SK-N-SH (cell line): ENCODE results near the gene SCYGR4. TPM values are rescaled to one million over a fixed set of nuclear protein-coding genes. Genes with fewer than 3 reads are reported as not detected.
"Not testable (repeated sequence)": the region's sequence is repeated elsewhere in the genome, so short reads cannot be mapped to it uniquely, and the experiment has no call there.

Experiments
- CTCF ChIA-PET: fragments of 300-600, 350-600 bp; formaldehyde crosslinking; extraction: SDS; loops from one replicate; lab custom pipeline; 2021; lab: Yijun Ruan, JAX
- POLR2A ChIA-PET: fragments of 350-600 bp; sonication (Branson Sonifier 250); formaldehyde crosslinking; extraction: SDS; loops from one replicate; lab custom pipeline; 2020; ENCODE audit warnings: antibody characterized with exemption, inconsistent platforms; lab: Yijun Ruan, JAX
- DNase-seq: peaks from one replicate; pipeline ENCODE4 v3.0.0; 2012
- H2AFZ ChIP-seq: fragments of 200-600 bp; sonication (generic); 2 replicates; pipeline ENCODE4 v1.8.1; 2016; ENCODE audit warnings: antibody characterized with exemption, mild to moderate bottlenecking, low read depth
- H3F3A ChIP-seq: fragments of 200-600 bp; sonication (generic); replicated peaks from 2 replicates; pipeline ENCODE3; 2016; ENCODE audit warnings: antibody characterized with exemption, mild to moderate bottlenecking; ENCODE audit not compliant: insufficient read depth
- H3K27ac ChIP-seq, 2 experiments: fragments of 200-500 bp in 1 of 2; fragments of 200-600 bp in 1 of 2; sonication (Bioruptor generic) in 1 of 2; sonication (generic), shearing (Covaris generic) in 1 of 2; 2 replicates each; pipeline versions ENCODE4 v1.5.1 to v1.6.1; 2014 to 2016; ENCODE audit warnings: low read depth in 2 of 2, inconsistent platforms in 1 of 2, low read length in 1 of 2, mild to moderate bottlenecking in 1 of 2, mixed read lengths in 1 of 2
- H3K27me3 ChIP-seq: fragments of 200-600 bp; sonication (generic), shearing (Covaris generic); 2 replicates; pipeline ENCODE4 v1.6.1; 2016; ENCODE audit warnings: mixed run types; ENCODE audit not compliant: insufficient read depth
- H3K36me3 ChIP-seq, 2 experiments: fragments of 200-500 bp in 1 of 2; fragments of 200-600 bp in 1 of 2; sonication (Bioruptor generic) in 1 of 2; sonication (generic) in 1 of 2; replicated peaks in 1 of 2; 2 replicates each; pipeline versions ENCODE3 to v1.5.1; 2014 to 2016; ENCODE audit warnings: low read length in 1 of 2, mild to moderate bottlenecking in 1 of 2; ENCODE audit not compliant: insufficient read depth in 2 of 2, control insufficient read depth in 1 of 2
- H3K4me1 ChIP-seq, 2 experiments: fragments of 200-500 bp in 1 of 2; fragments of 200-600 bp in 1 of 2; sonication (Bioruptor generic) in 1 of 2; sonication (generic), shearing (Covaris generic) in 1 of 2; 2 replicates each; pipeline versions ENCODE4 v1.5.1 to v1.6.1; 2014 to 2016; ENCODE audit warnings: low read depth in 1 of 2, low read length in 1 of 2, mixed run types in 1 of 2; ENCODE audit not compliant: insufficient read depth in 2 of 2, control insufficient read depth in 1 of 2
- H3K4me2 ChIP-seq: fragments of 200-600 bp; sonication (generic), shearing (Covaris generic); 2 replicates; pipeline ENCODE4 v1.6.1; 2017; ENCODE audit warnings: mixed run types
- H3K4me3 ChIP-seq, 2 experiments: fragments of 200-500 bp in 1 of 2; fragments of 200-600 bp in 1 of 2; sonication (Bioruptor generic) in 1 of 2; sonication (generic), shearing (Covaris generic) in 1 of 2; 2 replicates each; pipeline versions ENCODE4 v1.5.1 to v1.8.1; 2014 to 2016; ENCODE audit warnings: low read depth in 2 of 2, inconsistent platforms in 1 of 2, low read length in 1 of 2, mild to moderate bottlenecking in 1 of 2, mixed read lengths in 1 of 2, moderate library complexity in 1 of 2
- H3K79me2 ChIP-seq: fragments of 200-600 bp; sonication (generic); 2 replicates; pipeline ENCODE4 v1.8.1; 2017; ENCODE audit warnings: mild to moderate bottlenecking; ENCODE audit not compliant: insufficient read depth
- H3K9ac ChIP-seq: fragments of 200-600 bp; sonication (generic); 2 replicates; pipeline ENCODE4 v1.6.1; 2017; ENCODE audit warnings: mixed run types
- H3K9me2 ChIP-seq: fragments of 200-600 bp; sonication (generic); 2 replicates; pipeline ENCODE4 v1.6.1; 2017; ENCODE audit warnings: mixed run types
- H3K9me3 ChIP-seq: fragments of 200-600 bp; sonication (generic); 2 replicates; pipeline ENCODE4 v1.6.1; 2017; ENCODE audit warnings: mixed run types, mild to moderate bottlenecking, moderate library complexity
- H4K20me1 ChIP-seq: fragments of 200-600 bp; sonication (generic); 2 replicates; pipeline ENCODE4 v1.6.1; 2017; ENCODE audit warnings: mild to moderate bottlenecking, mixed run types; ENCODE audit not compliant: insufficient read depth
- FOXM1 ChIP-seq: IDR thresholded peaks from 2 replicates; pipeline ENCODE4 v1.4.0; 2012; ENCODE audit warnings: low read depth, mild to moderate bottlenecking
- JUND ChIP-seq: IDR thresholded peaks from 2 replicates; pipeline ENCODE4 v1.4.0; 2012
- MXI1 ChIP-seq: IDR thresholded peaks from 2 replicates; pipeline ENCODE4 v1.6.1; 2012; ENCODE audit warnings: mild to moderate bottlenecking, low read depth, low read length, improper control_type of control experiment
- NFIC ChIP-seq: IDR thresholded peaks from 2 replicates; pipeline ENCODE4 v1.4.0; 2012; ENCODE audit warnings: borderline replicate concordance
- NRF1 ChIP-seq: IDR thresholded peaks from 2 replicates; pipeline ENCODE4 v1.6.1; 2012; ENCODE audit warnings: low read depth, mild to moderate bottlenecking, low read length
- ZBTB33 ChIP-seq: IDR thresholded peaks from 2 replicates; pipeline ENCODE4 v1.4.0; 2012; ENCODE audit warnings: low read depth, borderline replicate concordance
- WGBS: methylation state at CpG from one replicate; pipeline ENCODE4 v1.1.6; 2017; ENCODE audit warnings: low lambda C conversion rate; 5-methylcytosine and 5-hydroxymethylcytosine counted together
- polyA plus RNA-seq, 3 experiments: library from polyadenylated mRNA; depleted of rRNA; stranded (reverse); fragments of >200 nt; gene quantifications; 2 replicates each; pipeline ENCODE4 v1.2.3, GENCODE V29; 2012

SCYGR4 gene
- polyA plus RNA-seq, 1 of the 3 experiments (the other 2 are of a cell fraction): not detected

DNA sequence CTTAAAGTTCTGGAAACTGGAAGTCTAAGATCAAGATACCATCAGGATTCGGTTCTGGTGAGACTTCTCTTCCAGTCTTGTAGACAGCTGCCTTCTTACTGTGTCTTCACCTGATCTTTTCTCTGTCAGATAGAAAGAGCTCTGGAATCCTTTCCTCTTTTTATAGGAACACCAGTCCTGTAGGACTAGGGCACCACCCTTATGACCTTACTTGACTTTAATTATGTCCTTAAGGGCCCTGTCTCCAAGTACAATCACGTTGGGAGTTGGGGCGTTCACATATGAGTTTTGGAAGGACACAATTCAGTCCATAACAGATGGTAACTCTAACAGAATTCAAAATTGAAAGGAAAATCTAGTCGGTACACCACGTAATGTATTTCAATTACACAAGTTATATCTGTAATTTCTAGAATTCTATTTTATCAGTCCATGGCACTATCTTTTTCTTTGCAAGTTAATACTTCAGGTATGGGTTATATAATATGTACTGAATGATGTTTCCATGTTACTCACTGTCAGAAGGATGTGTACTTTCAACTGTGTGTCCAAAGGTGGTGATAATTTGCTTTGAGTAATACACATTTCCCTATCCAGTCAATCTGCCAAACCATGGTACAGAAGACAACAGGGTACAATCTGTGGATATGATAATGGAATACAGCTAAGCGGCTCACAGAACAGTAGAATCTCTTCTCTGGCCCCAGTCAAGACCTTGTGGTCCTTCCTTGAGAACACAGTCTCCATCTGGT lies 48.1 kb downstream of the SCYGR4 start:
- CTCF ChIA-PET: interaction anchor here (1.1 kb wide), 1 partner anchor 101 kb away, joined by 5 read pairs; no protein-coding TSS in a partner anchor
- WGBS: 24% methylated on average over 6 of the region's 6 CpGs
- POLR2A ChIA-PET: no interaction called here

DNA sequence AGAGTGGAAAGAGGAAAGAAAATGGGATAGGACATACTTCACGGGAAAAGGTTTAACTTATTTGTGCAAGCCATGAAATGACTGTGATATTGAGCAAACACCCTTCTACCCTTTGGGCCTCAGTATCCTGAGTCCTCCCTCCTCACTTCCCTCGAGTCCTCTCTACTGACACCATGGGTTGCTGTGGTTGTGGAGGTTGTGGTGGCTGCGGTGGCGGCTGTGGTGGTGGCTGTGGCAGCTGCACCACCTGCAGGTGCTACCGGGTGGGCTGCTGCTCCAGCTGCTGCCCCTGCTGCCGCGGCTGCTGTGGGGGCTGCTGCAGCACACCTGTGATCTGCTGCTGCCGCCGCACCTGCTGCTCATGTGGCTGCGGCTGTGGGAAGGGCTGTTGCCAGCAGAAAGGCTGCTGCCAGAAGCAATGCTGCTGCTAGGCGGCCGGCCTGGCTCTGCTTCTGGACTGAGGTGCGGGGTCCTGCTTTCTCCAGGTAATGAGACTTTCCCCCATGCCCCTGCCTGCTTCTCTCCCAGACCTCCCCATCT lies 49.4 kb downstream of the SCYGR4 start, which contains the start of gene SCYGR5:
TSS of gene SCYGR5 (plus strand) at position 174 of the 540 bp plus-strand sequence. CDS start at position 174, 0 bp downstream.
- H3K27me3 ChIP-seq, DNase-seq, POLR2A ChIA-PET, H2AFZ ChIP-seq, H3K79me2 ChIP-seq, H3F3A ChIP-seq, H3K9ac ChIP-seq, H3K36me3 ChIP-seq, H3K9me2 ChIP-seq, H3K9me3 ChIP-seq, H3K4me2 ChIP-seq, H3K27ac ChIP-seq, H4K20me1 ChIP-seq, H3K4me3 ChIP-seq, H3K4me1 ChIP-seq: not testable (repeated sequence)
- CTCF ChIA-PET: interaction anchor here (2.7 kb wide), 1 partner anchor 8 kb away, joined by 9 read pairs; no protein-coding TSS in a partner anchor
- 55% methylated on average over 3 of the region's 13 CpGs for WGBS

More for the DNA sequence above, 48.1 kb downstream of the SCYGR4 start:
- Histone ChIP-seq H3K4me1 (peaks cover 0 to 5% of the 10 kb centered on the region in 2 experiments; a peak in 1 of 4 replicates), H2AFZ (no peak overlapping the region), H3K27ac (no peak overlapping the region), H3K27me3 (no peaks in the 10 kb centered on the region), H4K20me1 (no peaks in the 10 kb centered on the region), H3K9ac (no peak overlapping the region), H3K79me2 (no peaks in the 10 kb centered on the region), H3K4me3 (no peak overlapping the region), H3K9me3 (no peaks in the 10 kb centered on the region), H3K4me2 (no peak overlapping the region), H3K9me2 (no peaks in the 10 kb centered on the region), H3F3A (no peaks in the 10 kb centered on the region), H3K36me3 (no peaks in the 10 kb centered on the region)
- TF ChIP-seq MXI1 (no peak), NFIC (no peak), JUND (no peak), ZBTB33 (no peak), NRF1 (no peak), FOXM1 (no peak)
- DNase-seq: no peak

Other genes with a start within 250 kb of the SCYGR4 start
- gene TM4SF20, start 238.2 kb upstream of the SCYGR4 start, polyA plus RNA-seq (2012; rRNA removed): 0.03 and 0.13 TPM in 2 replicates
- gene SCYGR1, start 229.5 kb upstream of the SCYGR4 start, polyA plus RNA-seq (2012; rRNA removed): not detected in 2 replicates
- gene AGFG1, start 145.3 kb upstream of the SCYGR4 start, polyA plus RNA-seq (2012; rRNA removed): 42.3 and 62.7 TPM in 2 replicates
- gene SCYGR2, start 18.6 kb upstream of the SCYGR4 start, polyA plus RNA-seq (2012; rRNA removed): not detected in 2 replicates
- gene SCYGR3, start 2.7 kb upstream of the SCYGR4 start, polyA plus RNA-seq (2012; rRNA removed): not detected in 2 replicates
- gene SCYGR5, start 49.3 kb downstream of the SCYGR4 start, polyA plus RNA-seq (2012; rRNA removed): not detected in 2 replicates
- gene SLC19A3, start 100.5 kb downstream of the SCYGR4 start, polyA plus RNA-seq (2012; rRNA removed): 0.02 and 0.13 TPM in 2 replicates
- gene SCYGR6, start 107.3 kb downstream of the SCYGR4 start, polyA plus RNA-seq (2012; rRNA removed): not detected in 2 replicates
- not detected in 2 replicates for gene SCYGR7, start 110.8 kb downstream of the SCYGR4 start, polyA plus RNA-seq (2012; rRNA removed)
- not detected in 2 replicates for gene SCYGR8, start 128.4 kb downstream of the SCYGR4 start, polyA plus RNA-seq (2012; rRNA removed)
- gene CCL20, start 196.3 kb downstream of the SCYGR4 start, polyA plus RNA-seq (2012; rRNA removed): 0.12 TPM in 1 of 2 replicates, not detected in the other